IMR-90 (cell line): Measurements from ENCODE around the gene ROR2. TPM values are rescaled to one million over a fixed set of nuclear protein-coding genes. Genes with fewer than 3 reads are reported as not detected.

Source experiments
- ATAC-seq: fragments of 200-7000 bp; cut with Tn5 transposase; 2 replicates; pipeline ENCODE4 v1.9.1; 2020; ENCODE audit warnings: low read depth, mild to moderate bottlenecking, moderate library complexity
- BruUV-seq: library from RNA; stranded (reverse); fragments of 400-500 nt; replicated peaks from 2 replicates; lab custom pipeline; 2021; lab: Mats Ljungman, UMichigan
- CTCF ChIA-PET: fragments of 300-600 bp; formaldehyde crosslinking; extraction: SDS; loops from one replicate; lab custom pipeline; 2021; ENCODE audit warnings: antibody characterized with exemption; lab: Yijun Ruan, JAX
- POLR2A ChIA-PET: fragments of 300-600 bp; sonication (Branson Sonifier 250); formaldehyde crosslinking; loops from one replicate; lab custom pipeline; 2022; ENCODE audit warnings: antibody characterized with exemption; ENCODE audit not compliant: unreplicated experiment; lab: Charles Lee
- DNase-seq: peaks from one replicate; pipeline ENCODE4 v3.0.0; 2013
- H2AFZ ChIP-seq: replicated peaks from 2 replicates; pipeline ENCODE3; 2013; ENCODE audit warnings: low read length, mild to moderate bottlenecking; ENCODE audit not compliant: poor library complexity
- H2AK5ac ChIP-seq: 2 replicates; pipeline ENCODE4 v1.6.1; 2013; ENCODE audit warnings: low read depth, low read length, inconsistent platforms
- H2AK9ac ChIP-seq: replicated peaks from 2 replicates; pipeline ENCODE3; 2013; ENCODE audit warnings: mild to moderate bottlenecking, low read depth, low read length, moderate library complexity; ENCODE audit not compliant: poor library complexity
- H2BK120ac ChIP-seq: 2 replicates; pipeline ENCODE4 v1.6.1; 2013; ENCODE audit warnings: low read depth, low read length, inconsistent platforms
- H2BK15ac ChIP-seq: 3 replicates; pipeline ENCODE4 v1.6.1; 2013; ENCODE audit warnings: low read depth, low read length, inconsistent platforms
- H2BK20ac ChIP-seq: 2 replicates; pipeline ENCODE4 v1.6.1; 2013; ENCODE audit warnings: low read depth, mild to moderate bottlenecking, inconsistent platforms, low read length, moderate library complexity
- H2BK5ac ChIP-seq: 2 replicates; pipeline ENCODE4 v1.6.1; 2013; ENCODE audit warnings: mild to moderate bottlenecking, low read depth, low read length, inconsistent platforms; ENCODE audit not compliant: poor library complexity, severe bottlenecking
- H3K14ac ChIP-seq: replicated peaks from 2 replicates; pipeline ENCODE4 v1.6.1; 2013; ENCODE audit warnings: low read depth, low read length, inconsistent platforms
- H3K18ac ChIP-seq: 2 replicates; pipeline ENCODE4 v1.6.1; 2013; ENCODE audit warnings: low read depth, low read length, control low read depth
- H3K23ac ChIP-seq: 2 replicates; pipeline ENCODE4 v1.6.1; 2013; ENCODE audit warnings: low read depth, low read length, inconsistent platforms
- H3K27ac ChIP-seq: 2 replicates; pipeline ENCODE4 v1.5.1; 2013; ENCODE audit warnings: mild to moderate bottlenecking, control low read depth, low read length; ENCODE audit not compliant: insufficient read depth
- H3K27me3 ChIP-seq: 2 replicates; pipeline ENCODE4 v1.6.1; 2013; ENCODE audit warnings: low read length; ENCODE audit not compliant: control insufficient read depth, insufficient read depth
- H3K36me3 ChIP-seq: 2 replicates; pipeline ENCODE4 v1.6.1; 2013; ENCODE audit warnings: low read length, mixed read lengths; ENCODE audit not compliant: control insufficient read depth, insufficient read depth
- H3K4ac ChIP-seq: 2 replicates; pipeline ENCODE4 v1.6.1; 2013; ENCODE audit warnings: low read depth, low read length, inconsistent platforms
- H3K4me1 ChIP-seq: 2 replicates; pipeline ENCODE4 v1.6.1; 2013; ENCODE audit warnings: low read length, mixed read lengths; ENCODE audit not compliant: control insufficient read depth, insufficient read depth
- H3K4me2 ChIP-seq: 2 replicates; pipeline ENCODE4 v1.6.1; 2013; ENCODE audit warnings: low read depth, mild to moderate bottlenecking, control low read depth, low read length, moderate library complexity
- H3K4me3 ChIP-seq: 2 replicates; pipeline ENCODE4 v1.5.1; 2013; ENCODE audit warnings: low read depth, mild to moderate bottlenecking, control low read depth, low read length, moderate library complexity; ENCODE audit not compliant: insufficient read depth
- H3K56ac ChIP-seq: 2 replicates; pipeline ENCODE4 v1.6.1; 2013; ENCODE audit warnings: low read length, inconsistent platforms; ENCODE audit not compliant: insufficient read depth; ENCODE audit errors: extremely low read depth
- H3K79me1 ChIP-seq, 2 experiments: 2 replicates each; pipeline ENCODE4 v1.6.1; 2013; ENCODE audit warnings: low read length in 2 of 2, inconsistent platforms in 1 of 2, low read depth in 1 of 2
- H3K9ac ChIP-seq: 2 replicates; pipeline ENCODE4 v1.6.1; 2013; ENCODE audit warnings: low read depth, low read length, control low read depth
- H3K9me1 ChIP-seq: 2 replicates; pipeline ENCODE4 v1.6.1; 2013; ENCODE audit warnings: low read length, inconsistent platforms; ENCODE audit not compliant: insufficient read depth
- H3K9me3 ChIP-seq: 2 replicates; pipeline ENCODE4 v1.6.1; 2013; ENCODE audit warnings: low read length; ENCODE audit not compliant: control insufficient read depth, insufficient read depth
- H4K20me1 ChIP-seq: 2 replicates; pipeline ENCODE4 v1.6.1; 2013; ENCODE audit warnings: low read length, inconsistent platforms; ENCODE audit not compliant: insufficient read depth
- H4K5ac ChIP-seq: 2 replicates; pipeline ENCODE4 v1.6.1; 2013; ENCODE audit warnings: mild to moderate bottlenecking, low read depth, low read length, control low read depth
- H4K8ac ChIP-seq, 2 experiments: 2 replicates each; pipeline ENCODE4 v1.6.1; 2013; ENCODE audit warnings: low read depth in 2 of 2, low read length in 2 of 2, control low read depth in 1 of 2, inconsistent platforms in 1 of 2
- H4K91ac ChIP-seq: 2 replicates; pipeline ENCODE4 v1.6.1; 2013; ENCODE audit warnings: low read depth, low read length, inconsistent platforms; ENCODE audit not compliant: insufficient read depth
- MAFK ChIP-seq: IDR thresholded peaks from 2 replicates; pipeline ENCODE4 v1.6.1; 2012; ENCODE audit warnings: low read depth, low read length, improper control_type of control experiment
- WGBS, 2 experiments: methylation state at CpG; one replicate each; pipeline versions ENCODE4 v1.1.5 to v1.1.7; 2013; ENCODE audit warnings: missing lambda C conversion rate in 2 of 2; ENCODE audit not compliant: insufficient read length in 1 of 2; ENCODE audit errors: extremely low coverage in 2 of 2; 5-methylcytosine and 5-hydroxymethylcytosine counted together
- dilution Hi-C: fragments of 300-500 bp; cut with HindIII; formaldehyde crosslinking; loops from one replicate; pipeline ENCODE4 v1.14.3; 2018; ENCODE audit warnings: low sequenced_read_pairs; ENCODE audit not compliant: unreplicated experiment
- in situ Hi-C: fragments of 300-500 bp; cut with MboI; formaldehyde crosslinking; loops from 3 replicates; pipeline ENCODE4 v1.14.3; 2019; ENCODE audit warnings: low sequenced_read_pairs, inconsistent platforms, mixed read lengths
- intact Hi-C: fragments of 100-400 bp; cut with micrococcal nuclease; formaldehyde crosslinking; loops from 2 replicates; pipeline ENCODE4 v1.10.0; 2022
- polyA plus RNA-seq, 3 experiments: library from polyadenylated mRNA; depleted of rRNA; stranded (reverse); fragments of >200 nt; gene quantifications; 2 replicates each; pipeline ENCODE4 v1.2.3, GENCODE V29; 2012; ENCODE audit warnings: low replicate concordance in 1 of 3
- total RNA-seq: library from RNA; depleted of rRNA; stranded (reverse); fragments of >200 nt; gene quantifications from 2 replicates; pipeline ENCODE4 v1.2.3, GENCODE V29; 2012
- TF ChIP-seq, protein P1 (sequence below): fragments of 150-350 bp; IDR thresholded peaks from 2 replicates; pipeline ENCODE4 v1.6.1; 2017; ENCODE audit warnings: mild to moderate bottlenecking, antibody characterized with exemption, low read length, low read depth

ROR2 gene
- total and polyA plus RNA-seq, 2 of the 4 experiments (the other 2 are of a cell fraction) = 2.3 to 4.8 TPM

DNA sequence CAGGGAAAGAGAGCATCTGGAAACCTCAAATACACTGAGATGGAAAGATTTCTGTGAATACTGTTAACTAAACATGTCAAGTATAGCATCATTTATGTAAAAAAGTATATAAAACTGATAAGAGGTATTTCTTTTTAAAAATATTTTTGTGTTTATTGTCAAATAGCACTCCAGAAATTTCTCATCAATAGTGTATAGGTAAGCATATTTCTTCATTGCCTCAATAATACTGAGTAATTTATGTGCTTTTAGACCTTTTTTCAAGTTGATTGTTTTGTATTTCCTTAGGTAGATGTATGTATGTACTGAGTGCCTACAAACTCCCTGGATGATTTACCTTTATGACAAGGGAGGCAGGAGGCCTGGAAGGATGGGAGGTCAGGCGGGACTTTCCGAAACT, 196.3 kb downstream of the ROR2 start:
- POLR2A ChIA-PET = no interaction called here
- Histone ChIP-seq H2BK5ac (no peak overlapping the region), H2BK120ac (no peak overlapping the region), H3K23ac (no peak overlapping the region), H4K20me1 (no peaks in the 10 kb centered on the region), H2AK9ac (no peak overlapping the region), H3K9ac (no peak overlapping the region), H4K8ac (no peak overlapping the region), H3K9me1 (peaks cover 3% of the 10 kb centered on the region; the same call in 1 of the 2 replicates), H3K4me2 (no peak overlapping the region), H4K5ac (no peak overlapping the region), H3K56ac (no peak overlapping the region), H3K4me1 (no peaks in the 10 kb centered on the region; the same call in 1 of the 2 replicates), H3K18ac (no peak overlapping the region), H3K36me3 (peaks cover 25% of the 10 kb centered on the region; the same call in 1 of the 2 replicates), H4K91ac (no peak overlapping the region), H3K27me3 (no peaks in the 10 kb centered on the region), H2BK20ac (no peak overlapping the region), H2AFZ (no peak overlapping the region), H3K79me1 (no peaks in the 10 kb centered on the region), H2AK5ac (no peak overlapping the region), H3K27ac (no peak overlapping the region), H2BK15ac (no peak overlapping the region), H3K4me3 (no peak overlapping the region), H3K4ac (no peak overlapping the region), H3K14ac (no peak overlapping the region), H3K9me3 (no peaks in the 10 kb centered on the region)
- no CpG with 5 or more reads among the region's 2 CpGs for WGBS, 2 experiments
- dilution Hi-C loops = no loop called here
- peak; percentile 54 for TF ChIP-seq MAFK
- TF ChIP-seq, protein P1, sequence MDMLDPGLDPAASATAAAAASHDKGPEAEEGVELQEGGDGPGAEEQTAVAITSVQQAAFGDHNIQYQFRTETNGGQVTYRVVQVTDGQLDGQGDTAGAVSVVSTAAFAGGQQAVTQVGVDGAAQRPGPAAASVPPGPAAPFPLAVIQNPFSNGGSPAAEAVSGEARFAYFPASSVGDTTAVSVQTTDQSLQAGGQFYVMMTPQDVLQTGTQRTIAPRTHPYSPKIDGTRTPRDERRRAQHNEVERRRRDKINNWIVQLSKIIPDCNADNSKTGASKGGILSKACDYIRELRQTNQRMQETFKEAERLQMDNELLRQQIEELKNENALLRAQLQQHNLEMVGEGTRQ = no peak
- DNase-seq = no peak
- CTCF ChIA-PET = no interaction called here
- ATAC-seq = no peak
- BruUV-seq = no TSS peak
- intact Hi-C loops = no loop called here
- in situ Hi-C loops = no loop called here
